Tibial artery (tissue), 4 donors: Measurements from ENCODE around the gene NSG1.

Experiments
- DNase-seq, 2 donors: peaks; one replicate each; pipeline ENCODE4 v3.0.0-alpha.2; 2019
- H3K27ac ChIP-seq, 2 donors: fragments of 200-600 bp; sonication (generic) in 1 of 2; 1 replicate in 1 of 2; 2 replicates in 1 of 2; pipeline ENCODE4 v1.5.1; 2018 to 2019; ENCODE audit warnings: mild to moderate bottlenecking in 1 of 2
- H3K27me3 ChIP-seq, 2 donors: fragments of 200-600 bp; sonication (generic) in 1 of 2; one replicate each; pipeline versions ENCODE4 v1.5.1 to v1.6.0; 2016 to 2019
- H3K36me3 ChIP-seq, 3 donors: fragments of 200-600 bp; sonication (generic) in 2 of 3; one replicate each; pipeline ENCODE4 v1.5.1; 2016 to 2019; ENCODE audit warnings: mild to moderate bottlenecking in 2 of 3
- H3K4me1 ChIP-seq, 4 donors: fragments of 200-600 bp; sonication (generic) in 2 of 4; 1 replicate in 3 of 4; 2 replicates in 1 of 4; pipeline ENCODE4 v1.5.1; 2016 to 2019
- H3K4me3 ChIP-seq, 2 donors: fragments of 200-600 bp; sonication (generic) in 1 of 2; 1 replicate in 1 of 2; 2 replicates in 1 of 2; pipeline ENCODE4 v1.5.1; 2018 to 2019; ENCODE audit warnings: mild to moderate bottlenecking in 2 of 2
- H3K9me3 ChIP-seq, 3 donors: fragments of 200-600 bp; sonication (generic) in 1 of 3; one replicate each; pipeline ENCODE4 v1.5.1; 2016 to 2019
- CTCF ChIP-seq, 2 experiments: fragments of 200-600 bp in 1 of 2; fragments of 450-650 bp in 1 of 2; IDR thresholded peaks; one replicate each; pipeline ENCODE4 v1.5.1; 2017 to 2019; ENCODE audit warnings: antibody characterized with exemption in 2 of 2, mild to moderate bottlenecking in 1 of 2, moderate library complexity in 1 of 2
- intact Hi-C: fragments of 100-400 bp; cut with DNase I; formaldehyde crosslinking; loops from one replicate; pipeline ENCODE4 v1.15.0; 2023; ENCODE audit warnings: low total_unique reads

Gene NSG1

GRCh38 chr4:4395849-4396627 is 9.1 kb downstream of the NSG1 start:
- no peak overlapping the region for H3K4me3 ChIP-seq
- H3K27ac ChIP-seq = no peak overlapping the region
- TF ChIP-seq CTCF (IDR thresholded peaks at IDR 0.05) = no peak
- peaks cover 0 to 51% of the 10 kb centered on the region in 2 donors for H3K27me3 ChIP-seq
- intact Hi-C loops = no loop called here
- no peaks in the 10 kb centered on the region for H3K4me1 ChIP-seq
- peaks cover 0 to 11% (median 6%) of the 10 kb centered on the region in 3 donors for H3K9me3 ChIP-seq
- no peak for DNase-seq
- no peaks in the 10 kb centered on the region for H3K36me3 ChIP-seq

- Histone ChIP-seq H3K27ac (no peak overlapping the region), H3K4me3 (no peak overlapping the region), H3K4me1 (no peaks in the 10 kb centered on the region), H3K36me3 (no peaks in the 10 kb centered on the region), H3K9me3 (peaks cover 0 to 11% (median 6%) of the 10 kb centered on the region in 3 donors), H3K27me3 (peaks cover 0 to 50% of the 10 kb centered on the region in 2 donors)
- TF ChIP-seq CTCF (IDR thresholded peaks at IDR 0.05) = no peak
- intact Hi-C loops = no loop called here
- DNase-seq = no peak
Measured at GRCh38 chr4:4396628-4397440, 9.9 kb downstream of the NSG1 start.

- TF ChIP-seq CTCF (IDR thresholded peaks at IDR 0.05) = no peak
- Histone ChIP-seq H3K36me3 (no peaks in the 10 kb centered on the region), H3K27me3 (peaks cover 0 to 45% of the 10 kb centered on the region in 2 donors), H3K9me3 (peaks cover 0 to 11% (median 6%) of the 10 kb centered on the region in 3 donors), H3K4me3 (no peak overlapping the region), H3K4me1 (no peaks in the 10 kb centered on the region), H3K27ac (no peak overlapping the region)
- DNase-seq = no peak
- intact Hi-C loops = no loop called here
Measured at GRCh38 chr4:4397441-4397819, 10.5 kb downstream of the NSG1 start.

GRCh38 chr4:4398430-4398829 is 11.5 kb downstream of the NSG1 start:
- H3K4me3 ChIP-seq = no peak overlapping the region
- no peak overlapping the region for H3K27ac ChIP-seq
- H3K9me3 ChIP-seq = peaks cover 0 to 11% (median 6%) of the 10 kb centered on the region in 3 donors
- H3K27me3 ChIP-seq = peaks cover 0 to 44% of the 10 kb centered on the region in 2 donors
- intact Hi-C loops = no loop called here
- no peaks in the 10 kb centered on the region for H3K4me1 ChIP-seq
- no peak for TF ChIP-seq CTCF (IDR thresholded peaks at IDR 0.05)
- no peak for DNase-seq
- no peaks in the 10 kb centered on the region for H3K36me3 ChIP-seq

GRCh38 chr4:4401036-4401435 is 14.1 kb downstream of the NSG1 start:
- Histone ChIP-seq H3K4me1 (no peaks in the 10 kb centered on the region), H3K9me3 (peaks cover 0 to 11% (median 6%) of the 10 kb centered on the region in 3 donors), H3K4me3 (no peak overlapping the region), H3K27ac (no peak overlapping the region), H3K27me3 (peaks cover 0 to 30% of the 10 kb centered on the region in 2 donors), H3K36me3 (no peaks in the 10 kb centered on the region)
- intact Hi-C loops = no loop called here
- TF ChIP-seq CTCF (IDR thresholded peaks at IDR 0.05) = no peak
- DNase-seq = no peak
